ENCODE results near the gene FGFBP2.

The FGFBP2 gene

DNA sequence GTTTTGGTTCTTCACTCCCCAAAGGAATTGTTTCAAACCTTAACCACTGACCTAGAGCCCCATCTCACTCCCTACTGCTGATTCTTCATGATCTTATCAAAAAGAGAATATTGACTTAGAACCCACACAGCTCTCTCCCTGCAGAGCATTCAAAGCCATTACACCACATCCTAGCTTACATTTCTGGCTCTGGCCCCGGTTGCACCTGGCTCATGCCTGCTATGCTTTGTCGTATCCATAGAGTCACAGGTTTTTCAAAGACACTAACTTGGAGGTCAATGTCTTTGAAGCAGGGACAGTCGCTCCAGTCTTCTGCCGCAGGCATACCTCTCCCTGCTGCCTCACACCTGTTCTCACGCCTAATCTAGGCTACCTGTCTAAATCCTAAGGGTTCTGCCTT, 42.7 kb upstream of the FGFBP2 start:
- H3K4me1 Mint-ChIP-seq = peaks cover 19% of the 10 kb centered on the region
- no peak for DNase-seq
- no peaks in the 10 kb centered on the region for H3K9me3 Mint-ChIP-seq
- TF ChIP-seq, protein P1, sequence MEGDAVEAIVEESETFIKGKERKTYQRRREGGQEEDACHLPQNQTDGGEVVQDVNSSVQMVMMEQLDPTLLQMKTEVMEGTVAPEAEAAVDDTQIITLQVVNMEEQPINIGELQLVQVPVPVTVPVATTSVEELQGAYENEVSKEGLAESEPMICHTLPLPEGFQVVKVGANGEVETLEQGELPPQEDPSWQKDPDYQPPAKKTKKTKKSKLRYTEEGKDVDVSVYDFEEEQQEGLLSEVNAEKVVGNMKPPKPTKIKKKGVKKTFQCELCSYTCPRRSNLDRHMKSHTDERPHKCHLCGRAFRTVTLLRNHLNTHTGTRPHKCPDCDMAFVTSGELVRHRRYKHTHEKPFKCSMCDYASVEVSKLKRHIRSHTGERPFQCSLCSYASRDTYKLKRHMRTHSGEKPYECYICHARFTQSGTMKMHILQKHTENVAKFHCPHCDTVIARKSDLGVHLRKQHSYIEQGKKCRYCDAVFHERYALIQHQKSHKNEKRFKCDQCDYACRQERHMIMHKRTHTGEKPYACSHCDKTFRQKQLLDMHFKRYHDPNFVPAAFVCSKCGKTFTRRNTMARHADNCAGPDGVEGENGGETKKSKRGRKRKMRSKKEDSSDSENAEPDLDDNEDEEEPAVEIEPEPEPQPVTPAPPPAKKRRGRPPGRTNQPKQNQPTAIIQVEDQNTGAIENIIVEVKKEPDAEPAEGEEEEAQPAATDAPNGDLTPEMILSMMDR (IDR thresholded peaks at IDR 0.05) = no peak
- no peaks in the 10 kb centered on the region for H3K27me3 Mint-ChIP-seq (ENCODE audit: low read depth, poor library complexity)
- H3K4me3 Mint-ChIP-seq = no peak overlapping the region
- H3K36me3 Mint-ChIP-seq (ENCODE audit: low read depth) = peaks cover 4% of the 10 kb centered on the region
- H3K27ac Mint-ChIP-seq = no peak overlapping the region

DNA sequence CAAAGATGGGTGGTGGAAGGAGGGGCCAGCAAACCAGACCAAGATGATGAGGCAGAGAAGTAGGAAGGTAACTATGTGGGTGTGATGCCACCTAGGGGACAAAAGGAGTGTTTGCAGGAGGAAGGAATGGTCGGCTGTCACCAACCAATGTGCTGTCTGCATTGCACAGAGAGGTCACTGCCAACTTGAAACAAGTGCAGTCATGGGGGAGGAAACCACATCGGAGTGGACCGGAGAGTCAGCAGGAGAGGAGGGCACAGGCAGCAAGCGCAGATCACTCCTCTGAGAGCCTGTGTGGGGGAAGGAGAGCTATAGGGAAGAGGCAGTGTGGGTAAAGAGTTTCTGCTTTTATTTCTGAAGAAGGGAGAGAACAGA, 38.5 kb upstream of the FGFBP2 start:
- no peak overlapping the region for H3K27ac Mint-ChIP-seq
- H3K4me3 Mint-ChIP-seq = no peak overlapping the region
- TF ChIP-seq, protein P1 (IDR thresholded peaks at IDR 0.05) = peak; percentile 77
- H3K4me1 Mint-ChIP-seq = peaks cover 9% of the 10 kb centered on the region
- no peaks in the 10 kb centered on the region for H3K36me3 Mint-ChIP-seq (ENCODE audit: low read depth)
- no peaks in the 10 kb centered on the region for H3K27me3 Mint-ChIP-seq (ENCODE audit: low read depth, poor library complexity)
- peak; percentile 46 for DNase-seq
- H3K9me3 Mint-ChIP-seq = no peaks in the 10 kb centered on the region

DNA sequence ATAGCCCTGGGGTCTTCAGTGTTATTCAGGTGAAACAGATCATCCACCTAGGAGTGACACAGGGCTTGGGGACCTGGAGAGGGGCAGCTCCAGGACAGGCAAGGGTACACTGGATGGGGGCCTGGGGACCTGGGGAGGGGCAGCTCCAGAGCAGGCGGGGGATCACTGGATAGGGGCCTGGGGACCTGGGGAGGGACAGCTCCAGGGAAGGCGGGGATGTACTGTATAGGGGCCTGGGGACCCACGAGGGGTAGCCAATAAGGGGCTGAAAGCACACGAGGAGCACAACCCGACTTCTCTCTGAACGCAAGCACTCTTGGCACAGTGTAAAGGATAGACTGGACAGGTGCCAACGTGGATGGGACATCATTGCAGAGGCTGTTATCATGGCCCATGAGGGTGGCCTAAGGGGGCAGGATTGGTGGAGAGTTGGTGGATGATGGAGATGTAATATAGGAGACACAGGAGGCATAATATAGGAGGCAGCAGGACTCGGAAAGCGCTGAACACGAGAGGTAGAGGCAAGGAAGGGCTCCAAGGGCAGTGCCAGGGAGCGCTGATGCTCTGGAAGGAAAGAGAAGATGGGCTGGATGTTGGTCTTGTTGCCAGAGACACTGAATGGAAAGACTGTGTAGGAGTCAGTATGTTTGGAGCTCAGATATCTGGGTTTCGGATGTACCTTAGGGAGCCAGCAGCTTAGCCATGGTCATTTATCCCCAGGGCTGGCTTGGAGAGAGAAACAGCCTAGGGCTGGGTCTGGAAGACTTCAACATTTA, 37.9 kb upstream of the FGFBP2 start:
- TF ChIP-seq, protein P1 (IDR thresholded peaks at IDR 0.05) = no peak
- peaks cover 4% of the 10 kb centered on the region for H3K4me1 Mint-ChIP-seq
- H3K4me3 Mint-ChIP-seq = no peak overlapping the region
- no peak for DNase-seq
- no peaks in the 10 kb centered on the region for H3K27me3 Mint-ChIP-seq (ENCODE audit: low read depth, poor library complexity)
- H3K9me3 Mint-ChIP-seq = no peaks in the 10 kb centered on the region
- H3K27ac Mint-ChIP-seq = no peak overlapping the region
- no peaks in the 10 kb centered on the region for H3K36me3 Mint-ChIP-seq (ENCODE audit: low read depth)

DNA sequence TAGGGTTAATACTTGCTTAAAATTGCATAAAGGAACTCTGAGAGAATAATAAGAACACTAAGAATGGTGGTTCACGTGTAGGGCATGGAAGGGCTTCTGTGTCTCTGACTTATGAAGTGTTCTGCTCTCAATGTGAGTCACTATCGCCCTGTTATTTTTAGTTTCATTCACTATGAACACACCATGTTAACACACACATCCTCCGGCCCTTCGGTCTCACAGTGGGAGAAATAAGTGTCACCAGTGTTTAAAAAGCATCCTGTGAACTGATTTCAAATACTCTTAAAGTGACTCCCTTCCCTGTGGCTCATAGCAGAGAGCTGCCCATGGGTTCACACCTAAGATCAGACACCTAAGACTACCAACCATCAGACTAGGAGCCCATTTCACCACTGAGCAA, 33.8 kb upstream of the FGFBP2 start:
- no peak overlapping the region for H3K27ac Mint-ChIP-seq
- H3K4me1 Mint-ChIP-seq = no peaks in the 10 kb centered on the region
- H3K36me3 Mint-ChIP-seq (ENCODE audit: low read depth) = peaks cover 15% of the 10 kb centered on the region
- no peak for DNase-seq
- peaks cover 5% of the 10 kb centered on the region for H3K27me3 Mint-ChIP-seq (ENCODE audit: low read depth, poor library complexity)
- TF ChIP-seq, protein P1 (IDR thresholded peaks at IDR 0.05) = no peak
- no peaks in the 10 kb centered on the region for H3K9me3 Mint-ChIP-seq
- H3K4me3 Mint-ChIP-seq = no peak overlapping the region

DNA sequence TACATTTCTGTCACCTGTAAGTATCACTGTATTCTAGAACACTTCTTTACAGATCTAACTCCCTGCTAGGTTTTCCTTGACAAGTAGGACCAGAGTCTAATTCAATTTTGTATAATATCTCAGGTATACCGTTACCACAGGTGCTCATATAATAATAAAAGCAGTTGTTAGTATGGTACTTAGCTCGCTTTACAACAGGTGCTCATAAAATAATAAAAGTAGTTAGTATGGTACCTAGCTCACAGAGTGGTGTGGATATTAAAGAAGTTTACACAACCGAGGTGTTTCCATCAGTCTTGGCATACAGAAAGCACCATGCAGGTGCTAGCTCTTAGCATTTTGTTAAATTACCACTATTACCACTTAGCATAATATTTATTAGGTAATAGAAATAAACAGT, 32.9 kb upstream of the FGFBP2 start:
- TF ChIP-seq, protein P1 (IDR thresholded peaks at IDR 0.05) = no peak
- no peak for DNase-seq
- Mint-ChIP-seq H3K4me1 (no peaks in the 10 kb centered on the region), H3K4me3 (no peak overlapping the region), H3K9me3 (no peaks in the 10 kb centered on the region), H3K27ac (no peak overlapping the region), H3K27me3 (ENCODE audit: low read depth, poor library complexity) (peaks cover 5% of the 10 kb centered on the region), H3K36me3 (ENCODE audit: low read depth) (peaks cover 20% of the 10 kb centered on the region)

DNA sequence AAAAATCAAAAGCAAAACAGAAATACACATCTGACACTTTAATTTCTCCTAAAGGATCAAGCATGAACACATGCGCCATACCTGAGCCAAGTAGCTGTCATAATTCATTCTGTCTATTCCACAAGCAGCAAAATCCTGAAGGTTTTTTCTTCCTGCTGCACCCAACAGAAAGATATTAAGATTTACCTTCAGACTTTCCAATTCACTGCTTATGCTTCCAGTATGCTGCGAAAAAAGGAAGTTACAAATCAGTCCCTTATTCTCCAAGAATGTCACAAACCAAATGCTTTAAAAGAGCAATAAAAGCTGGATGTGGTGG, 29.2 kb upstream of the FGFBP2 start:
- H3K9me3 Mint-ChIP-seq = no peaks in the 10 kb centered on the region
- H3K4me3 Mint-ChIP-seq = no peak overlapping the region
- H3K27me3 Mint-ChIP-seq (ENCODE audit: low read depth, poor library complexity) = peaks cover 5% of the 10 kb centered on the region
- DNase-seq = no peak
- H3K27ac Mint-ChIP-seq = no peak overlapping the region
- H3K4me1 Mint-ChIP-seq = peaks cover 9% of the 10 kb centered on the region
- peaks cover 40% of the 10 kb centered on the region for H3K36me3 Mint-ChIP-seq (ENCODE audit: low read depth)
- TF ChIP-seq, protein P1 (IDR thresholded peaks at IDR 0.05) = no peak

Data from nephron progenitor cell (in vitro differentiated cells).